Effector memory CD8-positive, alpha-beta T cell (primary cell): ENCODE data around the gene MUC5B.
A peak's percentile ranks its signal among the peaks of the same experiment; 100 is the strongest.
"Not testable (repeated sequence)": the region's sequence is repeated elsewhere in the genome, so short reads cannot be mapped to it uniquely, and the experiment has no call there.

Experiments used
- ATAC-seq: fragments of 150-1000 bp; cut with Tn5 transposase; replicated peaks from 2 replicates; pipeline ENCODE4 v1.10.0; 2021; ENCODE audit warnings: mild to moderate bottlenecking, moderate library complexity
- DNase-seq, 3 experiments: peaks; one replicate each; pipeline ENCODE4 v3.0.0; 2021
- H3K27ac Mint-ChIP-seq, 2 donors: one replicate each; pipeline ENCODE4 v1.8.0; 2022; ENCODE audit warnings: mild to moderate bottlenecking in 2 of 2, mixed read lengths in 2 of 2, moderate library complexity in 2 of 2
- H3K27me3 Mint-ChIP-seq, 2 donors: one replicate each; pipeline ENCODE4 v1.8.0; 2022; ENCODE audit warnings: mixed read lengths in 2 of 2
- H3K36me3 Mint-ChIP-seq: one replicate; pipeline ENCODE4 v1.8.0; 2022; ENCODE audit warnings: mild to moderate bottlenecking, moderate library complexity, mixed read lengths; ENCODE audit not compliant: insufficient read depth
- H3K4me1 Mint-ChIP-seq, 2 donors: one replicate each; pipeline ENCODE4 v1.8.0; 2022; ENCODE audit warnings: low read depth in 2 of 2, mixed read lengths in 2 of 2
- H3K4me3 Mint-ChIP-seq, 2 donors: one replicate each; pipeline ENCODE4 v1.8.0; 2022; ENCODE audit warnings: mild to moderate bottlenecking in 2 of 2, mixed read lengths in 2 of 2, moderate library complexity in 2 of 2
- H3K9me3 Mint-ChIP-seq, 2 donors: one replicate each; pipeline ENCODE4 v1.8.0; 2022; ENCODE audit warnings: mixed read lengths in 2 of 2

MUC5B gene

DNA sequence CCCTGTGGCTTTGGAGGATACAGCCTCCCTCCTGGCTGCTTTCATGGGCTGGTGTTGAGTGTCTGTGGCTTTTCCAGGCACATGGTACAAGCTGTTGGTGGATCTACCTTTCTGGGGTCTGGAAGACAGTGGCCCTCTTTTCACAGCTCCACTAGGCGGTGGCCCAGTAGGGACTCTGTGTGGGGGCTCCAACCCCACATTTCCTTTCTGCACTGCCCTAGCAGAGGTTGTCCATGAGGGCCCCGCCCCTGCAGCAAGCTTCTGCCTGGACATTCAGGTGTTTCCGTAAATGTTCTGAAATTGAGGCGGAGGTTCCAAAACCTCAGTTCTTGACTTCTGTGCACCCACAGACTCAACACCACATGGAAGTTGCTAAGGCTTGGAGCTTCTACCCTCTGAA, 42.6 kb downstream of the MUC5B start:
- H3K4me3 Mint-ChIP-seq, H3K9me3 Mint-ChIP-seq, ATAC-seq, H3K36me3 Mint-ChIP-seq, H3K27me3 Mint-ChIP-seq, DNase-seq, H3K27ac Mint-ChIP-seq: not testable (repeated sequence)
- H3K4me1 Mint-ChIP-seq = peaks cover 11% of the 10 kb centered on the region in 2 donors

DNA sequence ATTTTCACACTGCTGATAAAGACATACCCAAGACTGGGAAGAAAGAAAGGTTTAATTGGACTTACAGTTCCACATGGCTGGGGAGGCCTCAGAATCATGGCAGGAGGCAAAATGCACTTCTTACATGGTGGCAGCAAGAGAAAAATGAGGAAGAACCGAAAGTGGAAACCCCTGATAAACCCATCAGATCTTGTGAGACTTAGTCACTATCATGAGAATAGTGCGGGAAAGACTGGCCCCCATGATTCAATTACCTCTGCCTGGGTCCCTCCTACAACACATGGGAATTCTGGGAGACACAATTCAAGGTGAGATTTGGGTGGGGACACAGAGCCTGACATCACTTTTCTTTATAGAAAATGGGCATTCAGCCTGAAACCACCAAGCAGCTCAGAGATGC, 44.1 kb downstream of the MUC5B start:
- not testable (repeated sequence) for H3K27ac Mint-ChIP-seq, H3K9me3 Mint-ChIP-seq, ATAC-seq, DNase-seq, H3K27me3 Mint-ChIP-seq, H3K36me3 Mint-ChIP-seq, H3K4me3 Mint-ChIP-seq
- H3K4me1 Mint-ChIP-seq = peaks cover 9 to 11% of the 10 kb centered on the region in 2 donors

DNA sequence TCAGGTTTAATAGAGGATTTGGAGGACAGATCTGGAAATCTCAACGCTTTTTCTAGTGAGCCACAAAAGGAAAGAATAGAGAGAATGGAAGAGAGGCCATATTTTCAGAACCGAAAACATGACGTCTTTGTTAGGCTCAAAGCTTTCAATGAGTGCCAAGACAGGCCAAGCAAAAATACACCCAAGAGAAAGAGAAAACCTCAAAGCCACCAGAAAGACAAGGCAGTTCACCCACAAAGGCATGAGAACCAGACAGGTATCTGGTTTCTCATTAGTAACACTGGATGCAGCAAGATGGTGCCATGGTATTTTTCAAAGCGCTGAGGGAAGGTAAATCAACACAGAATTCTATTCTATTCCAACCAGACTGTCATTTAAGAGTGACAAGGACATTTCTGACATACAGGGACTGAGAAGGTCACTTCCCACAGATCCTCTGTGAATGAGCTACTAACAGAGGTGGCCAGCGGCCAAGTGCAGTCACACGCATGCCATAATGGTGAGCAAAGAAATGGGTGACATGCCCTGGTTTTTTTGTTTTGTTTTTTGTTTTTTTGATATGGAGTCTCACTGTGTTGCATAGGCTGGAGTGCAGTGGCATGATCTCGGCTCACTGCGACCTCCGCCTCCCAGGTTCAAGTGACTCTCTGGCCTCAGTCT, 44.7 kb downstream of the MUC5B start:
- no peaks in the 10 kb centered on the region for H3K36me3 Mint-ChIP-seq
- H3K27ac Mint-ChIP-seq = no peak overlapping the region
- H3K4me3 Mint-ChIP-seq = no peak overlapping the region

DNA sequence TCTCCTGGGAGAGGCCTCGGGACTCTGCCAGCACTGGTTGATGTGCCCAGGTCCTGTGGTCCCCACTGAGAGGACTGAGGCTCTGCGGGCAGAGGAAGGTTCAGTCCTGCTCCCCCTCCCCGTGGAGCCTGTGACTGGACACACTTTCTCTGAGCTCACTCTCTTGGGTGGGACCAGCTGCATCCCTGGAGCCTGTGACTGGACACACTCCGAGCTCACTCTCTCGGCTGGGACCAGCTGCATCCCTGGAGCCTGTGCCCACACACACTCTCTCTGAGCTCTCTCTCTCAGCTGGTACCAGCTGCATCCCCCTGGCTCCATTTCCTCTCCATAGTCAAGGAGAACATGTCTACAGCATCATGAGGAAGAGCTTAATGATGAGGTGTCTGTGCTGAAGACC, 47.1 kb downstream of the MUC5B start:
- H3K4me1 Mint-ChIP-seq = no peaks in the 10 kb centered on the region
- no peaks in the 10 kb centered on the region for H3K9me3 Mint-ChIP-seq
- H3K4me3 Mint-ChIP-seq = no peak overlapping the region
- H3K27ac Mint-ChIP-seq = peak overlapping the region in 1 of 2 donors; percentile 31
- no peaks in the 10 kb centered on the region for H3K27me3 Mint-ChIP-seq
- DNase-seq (no peak), ATAC-seq (no peak)
- peaks cover 3% of the 10 kb centered on the region for H3K36me3 Mint-ChIP-seq

More for the DNA sequence above, 44.7 kb downstream of the MUC5B start:
- no peaks in the 10 kb centered on the region for H3K9me3 Mint-ChIP-seq
- no peaks in the 10 kb centered on the region for H3K27me3 Mint-ChIP-seq
- ATAC-seq = no peak
- no peak for DNase-seq
- H3K4me1 Mint-ChIP-seq = peaks cover 3 to 10% of the 10 kb centered on the region in 2 donors

DNA sequence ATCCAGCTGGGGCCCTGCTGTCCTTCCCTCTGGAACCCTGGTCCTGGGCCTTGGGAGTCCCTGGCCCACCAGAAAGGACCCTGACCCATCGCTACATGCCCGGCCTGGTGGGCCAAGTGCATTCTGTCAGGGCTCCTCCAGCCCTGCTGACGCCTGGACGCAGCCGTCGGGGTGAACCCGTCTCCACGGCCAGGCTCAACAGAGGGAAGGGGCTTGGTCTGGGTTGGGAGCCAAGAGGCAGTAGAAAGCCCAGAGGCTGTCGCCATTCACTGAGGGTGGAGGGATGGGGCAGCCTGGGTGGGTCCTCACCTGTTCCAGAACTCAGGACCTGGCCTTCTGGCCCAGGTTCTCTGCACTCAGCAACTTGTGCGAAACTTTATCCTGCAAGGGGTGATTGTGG, 47.6 kb downstream of the MUC5B start:
- ATAC-seq (no peak), DNase-seq (no peak)
- Mint-ChIP-seq H3K27me3 (no peaks in the 10 kb centered on the region), H3K4me3 (no peak overlapping the region), H3K36me3 (peaks cover 6% of the 10 kb centered on the region), H3K27ac (no peak overlapping the region), H3K9me3 (no peaks in the 10 kb centered on the region), H3K4me1 (no peaks in the 10 kb centered on the region)

DNA sequence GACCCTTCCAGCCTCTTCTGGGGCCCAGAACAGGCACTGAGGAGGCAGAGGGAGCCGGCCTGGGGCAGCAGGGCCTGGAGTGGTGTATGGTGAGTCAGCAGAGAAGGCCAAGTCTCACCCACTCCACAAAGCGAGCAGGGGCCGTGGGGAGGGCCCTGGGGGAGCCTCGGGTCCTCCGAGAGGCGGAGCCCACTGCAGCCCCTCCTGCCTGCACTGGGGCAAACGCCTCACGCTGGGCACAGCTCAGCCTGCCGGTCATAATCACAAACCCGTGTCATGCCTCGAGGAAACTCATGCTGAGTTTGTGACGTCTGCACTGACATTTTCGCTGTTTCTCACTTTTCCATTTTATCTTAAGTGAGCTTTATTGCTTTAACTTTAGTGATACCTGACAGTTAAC, 48.1 kb downstream of the MUC5B start:
- no peaks in the 10 kb centered on the region for H3K27me3 Mint-ChIP-seq
- DNase-seq = no peak
- ATAC-seq = no peak
- no peaks in the 10 kb centered on the region for H3K4me1 Mint-ChIP-seq
- H3K27ac Mint-ChIP-seq = no peak overlapping the region
- H3K36me3 Mint-ChIP-seq = peaks cover 6% of the 10 kb centered on the region
- H3K4me3 Mint-ChIP-seq = no peak overlapping the region
- no peaks in the 10 kb centered on the region for H3K9me3 Mint-ChIP-seq

DNA sequence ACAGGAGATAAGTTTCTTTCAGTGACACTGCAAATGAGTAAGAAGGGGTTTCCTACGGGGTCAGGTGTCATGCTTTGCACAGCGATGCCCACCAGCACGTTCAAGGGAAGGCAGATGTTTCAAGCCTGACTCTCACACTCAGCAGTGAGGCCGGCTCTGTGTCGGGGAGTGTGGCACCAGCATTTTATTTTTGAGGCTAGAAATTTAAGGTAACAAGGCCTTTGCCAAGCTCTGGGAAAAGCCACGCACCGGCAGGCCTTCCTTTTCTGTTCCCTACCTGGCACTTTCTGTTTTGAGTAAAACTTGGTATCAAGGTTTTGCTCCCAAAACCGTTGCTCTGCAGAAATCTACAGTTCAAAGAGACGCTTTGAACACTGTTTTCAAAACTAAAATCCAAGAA, 48.5 kb downstream of the MUC5B start:
- Mint-ChIP-seq H3K4me3 (no peak overlapping the region), H3K36me3 (peaks cover 9% of the 10 kb centered on the region), H3K27ac (no peak overlapping the region), H3K4me1 (peaks cover 0 to 2% of the 10 kb centered on the region in 2 donors), H3K9me3 (no peaks in the 10 kb centered on the region), H3K27me3 (no peaks in the 10 kb centered on the region)
- DNase-seq (no peak), ATAC-seq (no peak)

DNA sequence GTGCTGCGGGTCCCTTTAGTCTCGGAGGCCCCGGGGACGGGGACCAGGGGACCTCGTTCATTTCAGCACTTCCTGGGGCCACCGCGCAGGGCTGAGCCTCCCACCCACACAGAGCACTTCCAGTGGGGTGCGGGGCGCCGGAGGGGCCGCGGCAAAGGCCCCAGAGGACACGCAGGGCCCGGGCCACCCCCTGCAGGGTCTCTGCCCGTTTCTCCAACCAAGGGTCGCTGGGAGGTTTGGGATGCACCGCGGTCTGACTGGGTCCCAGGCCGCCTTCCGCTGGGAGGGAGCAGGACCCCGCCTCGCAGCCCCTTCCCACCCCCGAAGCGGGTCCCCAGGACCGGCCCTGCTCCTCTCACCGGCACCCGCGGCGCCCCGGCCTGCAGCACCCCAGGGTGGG, 49.1 kb downstream of the MUC5B start:
- DNase-seq (no peak), ATAC-seq (no peak)
- Mint-ChIP-seq H3K27ac (no peak overlapping the region), H3K36me3 (peaks cover 11% of the 10 kb centered on the region), H3K4me1 (peaks cover 0 to 4% of the 10 kb centered on the region in 2 donors), H3K4me3 (no peak overlapping the region), H3K9me3 (no peaks in the 10 kb centered on the region), H3K27me3 (no peaks in the 10 kb centered on the region)

DNA sequence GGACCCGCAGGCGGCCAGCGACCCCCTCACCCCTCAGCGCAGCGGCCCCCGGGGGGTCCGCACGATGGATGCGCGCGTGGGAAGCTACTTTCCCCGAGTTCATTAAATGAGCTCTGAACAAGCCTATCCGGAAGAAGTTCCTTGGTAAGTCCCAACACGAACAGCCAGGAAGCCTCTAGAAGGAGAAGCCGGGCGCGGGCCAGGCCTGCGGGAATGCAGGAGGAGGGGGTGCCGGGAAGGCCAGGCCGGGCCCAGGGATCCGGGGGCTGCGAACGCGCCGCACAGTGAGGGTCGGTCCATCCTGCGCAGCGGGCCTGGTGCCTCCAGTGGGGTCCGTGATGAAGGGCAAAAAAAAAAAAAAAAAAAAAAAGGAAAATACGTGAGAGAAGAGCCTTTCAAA, 49.7 kb downstream of the MUC5B start:
- H3K9me3 Mint-ChIP-seq = no peaks in the 10 kb centered on the region
- no peak overlapping the region for H3K4me3 Mint-ChIP-seq
- no peaks in the 10 kb centered on the region for H3K27me3 Mint-ChIP-seq
- peaks cover 11% of the 10 kb centered on the region for H3K36me3 Mint-ChIP-seq
- no peak for DNase-seq
- H3K4me1 Mint-ChIP-seq = peaks cover 0 to 6% of the 10 kb centered on the region in 2 donors
- no peak for ATAC-seq
- H3K27ac Mint-ChIP-seq = no peak overlapping the region

DNA sequence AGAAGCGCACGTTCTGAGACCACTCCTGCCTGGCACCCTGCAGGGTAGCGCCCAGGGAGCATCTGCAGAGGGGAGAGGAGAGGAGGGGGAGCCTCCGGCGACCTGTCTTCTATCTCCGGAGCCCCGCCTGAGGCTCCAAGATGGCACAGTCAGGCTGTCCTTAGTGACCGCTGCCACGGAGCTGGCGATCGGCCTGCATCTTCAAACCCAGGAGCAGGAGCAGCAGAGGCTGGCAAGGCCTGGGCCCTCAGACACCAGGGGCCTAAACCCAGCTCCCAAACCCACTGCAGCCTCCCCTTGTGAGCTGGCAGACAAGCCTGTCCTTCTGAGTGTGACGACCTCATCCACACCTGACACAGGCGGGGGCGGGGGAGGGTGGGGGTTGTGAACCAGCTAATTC, 51.6 kb downstream of the MUC5B start:
- Mint-ChIP-seq H3K27me3 (no peaks in the 10 kb centered on the region), H3K27ac (no peak overlapping the region), H3K36me3 (peaks cover 11% of the 10 kb centered on the region), H3K4me1 (peaks cover 0 to 8% of the 10 kb centered on the region in 2 donors), H3K9me3 (no peaks in the 10 kb centered on the region), H3K4me3 (no peak overlapping the region)
- no peak for ATAC-seq
- DNase-seq = no peak

DNA sequence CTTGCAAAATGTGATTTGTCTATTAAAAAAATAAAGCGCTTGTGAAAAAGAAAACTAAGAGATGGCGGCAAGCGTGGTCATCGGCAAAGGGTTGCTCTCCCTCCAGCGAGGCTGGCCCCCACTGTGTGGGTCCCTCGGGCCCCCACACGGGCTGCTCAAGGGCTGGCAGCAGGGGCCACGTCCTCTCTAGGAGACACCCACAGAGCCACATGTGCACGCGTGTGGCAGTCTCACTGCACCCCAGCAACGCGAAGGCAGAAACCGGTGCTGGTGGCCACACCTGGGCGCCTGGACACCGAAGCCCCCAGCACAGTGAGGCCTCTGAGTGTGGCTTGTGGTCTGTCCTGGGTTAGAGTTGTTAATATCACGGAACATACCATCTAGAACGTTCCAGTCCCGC, 52.2 kb downstream of the MUC5B start:
- no peak overlapping the region for H3K27ac Mint-ChIP-seq
- H3K4me3 Mint-ChIP-seq = no peak overlapping the region
- DNase-seq = no peak
- no peak for ATAC-seq
- H3K4me1 Mint-ChIP-seq = peaks cover 0 to 8% of the 10 kb centered on the region in 2 donors
- H3K36me3 Mint-ChIP-seq = peaks cover 11% of the 10 kb centered on the region
- H3K27me3 Mint-ChIP-seq = no peaks in the 10 kb centered on the region
- H3K9me3 Mint-ChIP-seq = no peaks in the 10 kb centered on the region

DNA sequence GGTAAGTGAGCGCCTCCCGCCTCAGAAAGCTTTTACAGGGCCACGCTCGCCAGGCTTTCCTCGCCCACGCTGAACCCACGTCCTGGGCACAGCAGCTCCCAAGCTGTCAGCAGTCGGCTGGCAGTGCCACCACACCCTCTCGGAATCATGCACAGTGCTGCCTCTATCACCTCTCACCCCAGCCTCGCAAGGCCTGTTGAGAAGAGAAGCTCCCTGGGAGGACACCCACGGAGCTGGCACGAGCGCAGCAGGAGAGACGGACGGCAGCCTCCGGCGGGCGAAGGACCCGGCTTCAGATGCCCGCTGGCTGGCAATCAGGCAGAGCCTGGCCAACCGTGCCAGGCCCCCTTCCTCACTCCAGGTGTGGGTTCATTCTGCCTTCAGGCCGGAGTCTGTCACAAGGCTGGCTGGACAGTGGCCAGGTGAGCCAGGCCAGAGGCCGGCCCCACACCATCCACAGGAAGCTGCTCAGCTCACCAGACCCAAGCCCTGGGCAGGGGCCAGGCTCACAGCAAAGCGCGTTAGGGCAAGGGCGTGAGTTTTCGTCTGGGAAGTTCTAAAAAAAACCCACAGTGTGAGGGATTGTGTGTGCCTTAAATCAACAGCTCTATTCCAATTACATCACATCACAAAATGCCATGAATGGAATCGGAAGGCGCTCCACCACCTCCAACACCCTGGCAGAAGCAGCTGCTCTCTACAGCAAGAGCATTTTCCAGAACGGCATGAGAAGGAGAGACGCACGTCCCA, 53.4 kb downstream of the MUC5B start:
- Mint-ChIP-seq H3K4me1 (peaks cover 0 to 8% of the 10 kb centered on the region in 2 donors), H3K36me3 (peaks cover 17% of the 10 kb centered on the region), H3K9me3 (no peaks in the 10 kb centered on the region), H3K4me3 (no peak overlapping the region), H3K27ac (no peak overlapping the region), H3K27me3 (no peaks in the 10 kb centered on the region)
- DNase-seq = no peak
- ATAC-seq = no peak

DNA sequence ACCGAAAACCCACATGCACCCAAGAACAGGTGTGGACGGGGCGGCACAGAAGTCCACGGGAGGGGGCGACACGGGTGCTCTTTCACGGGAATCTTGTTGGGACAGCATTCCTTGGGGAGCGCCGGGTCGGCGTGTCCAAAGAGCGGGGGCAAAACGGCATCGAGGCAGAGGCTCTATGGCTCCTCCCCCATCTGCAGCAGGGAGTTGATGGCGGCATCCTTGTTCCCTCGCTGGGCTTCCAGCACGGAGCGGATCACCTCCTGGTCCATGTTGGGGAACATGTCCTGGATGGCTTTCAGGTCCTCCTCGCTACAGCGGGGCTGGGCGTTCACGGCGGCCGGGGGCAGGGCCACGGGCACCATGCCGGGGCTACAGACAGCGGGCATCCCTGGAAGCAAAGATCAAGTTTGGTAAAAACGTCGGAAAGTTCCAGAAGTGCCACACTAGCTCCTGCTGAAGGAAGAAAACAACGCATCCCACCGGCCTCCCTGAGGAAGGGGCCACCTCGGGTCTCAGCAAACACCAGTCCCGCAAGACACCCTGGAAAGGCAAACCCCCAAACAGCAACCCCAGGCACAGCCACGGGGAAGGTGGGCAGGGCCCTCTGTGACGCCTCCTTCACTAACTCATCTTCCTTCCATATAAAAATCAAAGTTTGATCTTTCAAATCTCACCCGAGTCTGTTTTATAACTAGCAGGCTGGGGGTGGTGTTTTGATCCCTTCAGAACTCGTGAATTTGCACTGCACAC, 54.2 kb downstream of the MUC5B start:
- Mint-ChIP-seq H3K4me3 (no peak overlapping the region), H3K27ac (peak overlapping the region; percentile 71 to 72), H3K27me3 (no peaks in the 10 kb centered on the region), H3K4me1 (peaks cover 0 to 8% of the 10 kb centered on the region in 2 donors), H3K9me3 (no peaks in the 10 kb centered on the region), H3K36me3 (peaks cover 24% of the 10 kb centered on the region)
- DNase-seq (no peak), ATAC-seq (no peak)
